ENCODE results near the gene GAB4. TPM values are rescaled to one million over a fixed set of nuclear protein-coding genes. Genes with fewer than 3 reads are reported as not detected.

Gene GAB4
- total and polyA plus RNA-seq, 4 donors = not detected

DNA sequence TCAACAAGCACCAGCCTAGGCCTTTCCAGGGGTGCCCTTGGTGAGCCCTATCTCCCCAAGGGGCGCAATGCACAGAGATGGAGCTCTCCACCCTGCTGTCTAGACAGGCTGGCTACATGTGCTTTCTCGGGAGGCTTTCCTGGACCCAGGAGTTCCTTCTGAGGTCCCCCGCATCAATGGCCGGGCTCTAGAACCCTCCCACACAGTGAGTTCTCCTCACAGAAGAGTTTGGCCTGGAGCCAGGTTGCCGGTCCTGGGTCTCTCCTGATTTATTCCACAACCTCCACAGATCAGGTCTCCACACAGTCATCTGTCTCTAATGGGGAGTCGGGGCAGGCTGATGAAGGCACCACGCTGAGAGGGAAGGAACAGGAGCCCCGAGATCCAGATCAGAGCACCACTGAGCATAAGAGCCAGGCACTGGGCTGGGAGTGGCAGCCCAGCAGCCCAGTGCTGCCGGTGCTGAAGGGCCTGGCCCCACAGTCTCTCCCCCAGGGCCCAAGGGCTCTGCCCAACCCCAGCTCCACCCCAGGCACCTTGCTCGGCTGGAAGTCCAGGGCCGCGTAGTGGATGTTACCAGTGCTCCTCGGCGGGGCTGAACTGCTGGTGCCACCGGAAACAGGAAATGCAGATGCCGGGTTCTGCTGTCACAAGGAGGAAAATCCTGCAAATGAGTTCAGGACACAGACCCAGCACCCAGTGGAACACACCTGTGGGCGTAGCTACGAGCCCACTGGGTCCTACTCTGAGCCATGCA is 44.7 kb downstream of the GAB4 start:
- H3K9ac ChIP-seq (ENCODE audit: low read depth in 1 of 2, low read length in 2 of 2) = no peak overlapping the region
- no peaks in the 10 kb centered on the region for H3K4me1 ChIP-seq (ENCODE audit: control insufficient read depth in 4 of 4, insufficient read depth in 4 of 4, low read length in 3 of 4)
- WGBS = 80% methylated on average over 18 of the region's 18 CpGs
- no peaks in the 10 kb centered on the region for H3K9me3 ChIP-seq (ENCODE audit: control insufficient read depth in 4 of 4, low read length in 3 of 4)
- H3K36me3 ChIP-seq (ENCODE audit: control insufficient read depth in 4 of 4, insufficient read depth in 3 of 4, low read depth in 1 of 4, low read length in 3 of 4) = no peaks in the 10 kb centered on the region
- H3K27me3 ChIP-seq (ENCODE audit: control insufficient read depth in 4 of 4, insufficient read depth in 4 of 4, low read length in 3 of 4) = peaks cover 0 to 5% (median 0%) of the 10 kb centered on the region in 4 donors
- no peak overlapping the region for H3K4me3 ChIP-seq (ENCODE audit: low read depth in 1 of 3, low read length in 3 of 3)
- TF ChIP-seq, protein P1, sequence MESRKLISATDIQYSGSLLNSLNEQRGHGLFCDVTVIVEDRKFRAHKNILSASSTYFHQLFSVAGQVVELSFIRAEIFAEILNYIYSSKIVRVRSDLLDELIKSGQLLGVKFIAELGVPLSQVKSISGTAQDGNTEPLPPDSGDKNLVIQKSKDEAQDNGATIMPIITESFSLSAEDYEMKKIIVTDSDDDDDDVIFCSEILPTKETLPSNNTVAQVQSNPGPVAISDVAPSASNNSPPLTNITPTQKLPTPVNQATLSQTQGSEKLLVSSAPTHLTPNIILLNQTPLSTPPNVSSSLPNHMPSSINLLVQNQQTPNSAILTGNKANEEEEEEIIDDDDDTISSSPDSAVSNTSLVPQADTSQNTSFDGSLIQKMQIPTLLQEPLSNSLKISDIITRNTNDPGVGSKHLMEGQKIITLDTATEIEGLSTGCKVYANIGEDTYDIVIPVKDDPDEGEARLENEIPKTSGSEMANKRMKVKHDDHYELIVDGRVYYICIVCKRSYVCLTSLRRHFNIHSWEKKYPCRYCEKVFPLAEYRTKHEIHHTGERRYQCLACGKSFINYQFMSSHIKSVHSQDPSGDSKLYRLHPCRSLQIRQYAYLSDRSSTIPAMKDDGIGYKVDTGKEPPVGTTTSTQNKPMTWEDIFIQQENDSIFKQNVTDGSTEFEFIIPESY (IDR thresholded peaks at IDR 0.05) = no peak
- TF ChIP-seq HNF4G (IDR thresholded peaks at IDR 0.05) (no peak), FOXA1 (IDR thresholded peaks at IDR 0.05) (no peak), REST (IDR thresholded peaks at IDR 0.05) (no peak), GABPA (IDR thresholded peaks at IDR 0.05 in 1 of 2, conservative IDR thresholded peaks at IDR 0.05 in 1 of 2) (no peak), TAF1 (conservative IDR thresholded peaks at IDR 0.05) (no peak), JUND (IDR thresholded peaks at IDR 0.05) (no peak), ATF3 (IDR thresholded peaks at IDR 0.05) (no peak), RXRA (IDR thresholded peaks at IDR 0.05) (no peak), RAD21 (IDR thresholded peaks at IDR 0.05) (no peak), NR2F2 (IDR thresholded peaks at IDR 0.05) (no peak), YY1 (IDR thresholded peaks at IDR 0.05) (no peak), HNF4A (conservative IDR thresholded peaks at IDR 0.05) (no peak), MAX (IDR thresholded peaks at IDR 0.05) (no peak)
- TF ChIP-seq, protein P2, sequence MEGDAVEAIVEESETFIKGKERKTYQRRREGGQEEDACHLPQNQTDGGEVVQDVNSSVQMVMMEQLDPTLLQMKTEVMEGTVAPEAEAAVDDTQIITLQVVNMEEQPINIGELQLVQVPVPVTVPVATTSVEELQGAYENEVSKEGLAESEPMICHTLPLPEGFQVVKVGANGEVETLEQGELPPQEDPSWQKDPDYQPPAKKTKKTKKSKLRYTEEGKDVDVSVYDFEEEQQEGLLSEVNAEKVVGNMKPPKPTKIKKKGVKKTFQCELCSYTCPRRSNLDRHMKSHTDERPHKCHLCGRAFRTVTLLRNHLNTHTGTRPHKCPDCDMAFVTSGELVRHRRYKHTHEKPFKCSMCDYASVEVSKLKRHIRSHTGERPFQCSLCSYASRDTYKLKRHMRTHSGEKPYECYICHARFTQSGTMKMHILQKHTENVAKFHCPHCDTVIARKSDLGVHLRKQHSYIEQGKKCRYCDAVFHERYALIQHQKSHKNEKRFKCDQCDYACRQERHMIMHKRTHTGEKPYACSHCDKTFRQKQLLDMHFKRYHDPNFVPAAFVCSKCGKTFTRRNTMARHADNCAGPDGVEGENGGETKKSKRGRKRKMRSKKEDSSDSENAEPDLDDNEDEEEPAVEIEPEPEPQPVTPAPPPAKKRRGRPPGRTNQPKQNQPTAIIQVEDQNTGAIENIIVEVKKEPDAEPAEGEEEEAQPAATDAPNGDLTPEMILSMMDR (IDR thresholded peaks at IDR 0.05; ENCODE audit: low read depth, low read length, missing input control) = no peak
- no peak for DNase-seq (ENCODE audit: low spot score)
- H3K27ac ChIP-seq (ENCODE audit: low read depth in 1 of 2, low read length in 2 of 2) = no peak overlapping the region

All from liver (tissue), 9 donors.